Stimulated activated CD8-positive, alpha-beta memory T cell treated with anti-CD3 and anti-CD28 coated beads, Interleukin-7, amount 100 ng/mL, for 4 hours (primary cell): ENCODE results near the gene RLF.

Source experiments
- DNase-seq, 2 donors: peaks; one replicate each; pipeline ENCODE4 v3.0.0-alpha.2; 2020; ENCODE audit warnings: low read depth in 2 of 2

The RLF gene

DNA sequence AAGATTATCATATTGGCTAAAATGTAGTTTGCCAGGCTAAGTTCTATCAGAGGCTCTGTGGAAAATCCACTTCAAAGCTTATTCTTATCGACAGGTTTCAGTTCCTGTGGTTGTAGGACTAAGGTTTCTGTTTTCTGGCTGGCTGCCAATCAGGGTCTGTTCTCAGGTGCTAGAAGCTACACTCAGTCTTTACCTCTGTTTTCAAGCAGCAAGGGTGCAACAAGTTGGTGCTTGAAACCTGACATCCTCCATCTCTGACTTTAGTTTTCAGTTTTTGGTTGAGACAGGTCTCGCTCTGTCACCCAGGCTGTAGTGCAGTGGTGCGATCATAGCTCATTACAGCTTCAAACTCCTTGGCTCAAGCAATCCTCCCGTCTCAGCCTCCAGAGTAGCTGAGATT lies 71.3 kb downstream of the RLF start:
- DNase-seq, result peak in 1 of 2 donors; percentile 23

DNA sequence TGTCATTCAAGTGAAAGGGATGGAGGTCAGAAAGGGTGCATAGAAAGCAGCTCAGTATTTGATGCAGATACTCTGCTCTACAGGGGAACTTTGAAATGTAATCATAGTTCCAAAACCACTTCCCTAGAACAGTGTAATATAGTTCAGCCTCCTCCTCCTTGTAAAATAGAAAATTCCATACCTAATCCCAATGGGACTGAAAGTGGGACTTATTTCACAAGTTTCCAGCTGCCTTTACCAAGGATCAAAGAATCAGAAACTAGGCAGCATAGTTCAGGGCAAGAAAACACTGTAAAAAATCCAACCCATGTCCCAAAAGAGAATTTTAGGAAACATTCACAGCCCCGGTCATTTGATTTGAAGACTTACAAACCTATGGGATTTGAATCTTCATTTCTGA lies 78.4 kb downstream of the RLF start:
- no peak for DNase-seq

DNA sequence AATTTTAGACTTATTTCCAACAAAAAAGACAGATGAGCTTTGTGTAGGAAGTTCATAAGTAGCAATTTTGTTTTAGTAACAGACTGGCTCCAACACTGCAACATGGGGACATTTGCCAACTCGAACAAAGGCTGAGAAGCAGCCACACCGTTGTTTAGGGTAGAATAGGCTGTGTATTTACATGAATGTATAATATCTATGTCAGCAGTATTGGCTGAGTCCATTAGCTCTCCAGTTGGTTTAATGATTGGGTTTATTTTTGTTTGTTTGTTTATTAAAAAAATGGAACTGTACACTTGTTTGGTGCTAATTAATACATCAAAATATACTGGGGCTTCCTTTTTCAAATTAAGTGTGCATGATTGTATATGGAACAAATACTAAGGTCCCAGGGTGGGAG lies 79.2 kb downstream of the RLF start:
- no peak for DNase-seq

DNA sequence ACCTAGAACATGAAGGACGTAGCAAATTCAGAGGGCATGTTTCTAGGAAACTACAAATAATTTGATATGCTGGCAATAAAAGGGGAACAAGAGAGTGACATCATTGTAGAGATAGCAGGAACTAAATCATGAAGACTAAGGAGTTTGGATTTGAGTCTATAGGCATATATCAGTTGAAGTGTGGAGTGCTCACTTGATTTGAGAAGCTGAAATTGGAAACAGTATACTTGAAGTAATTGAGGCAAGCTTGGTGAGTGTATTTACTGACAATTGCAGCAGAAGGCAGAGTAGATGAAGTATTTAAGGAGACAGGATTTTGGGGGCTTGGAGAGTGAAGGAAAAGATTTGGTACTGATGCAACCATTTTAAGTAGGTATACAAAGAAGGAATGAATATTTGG lies 80.2 kb downstream of the RLF start:
- no peak for DNase-seq

DNA sequence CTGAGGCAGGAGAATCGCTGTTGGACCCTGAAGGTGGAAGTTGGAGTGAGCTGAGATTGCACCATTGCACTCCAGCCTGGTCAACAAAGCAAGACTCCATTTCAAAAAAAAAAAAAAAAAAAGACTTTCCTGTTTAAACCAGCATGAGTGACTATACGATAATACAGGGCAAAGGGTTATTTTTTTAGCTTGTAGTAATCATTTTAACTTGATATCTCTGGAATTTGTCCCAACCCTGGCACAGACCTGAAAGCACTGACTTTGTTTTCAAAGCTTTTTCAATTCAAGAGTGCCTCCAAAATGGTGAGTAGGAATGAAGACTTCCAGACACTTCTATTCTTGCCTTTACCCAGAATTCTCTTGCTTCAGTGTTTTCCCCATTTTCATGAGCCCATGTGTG lies 82.2 kb downstream of the RLF start:
- DNase-seq, result no peak

DNA sequence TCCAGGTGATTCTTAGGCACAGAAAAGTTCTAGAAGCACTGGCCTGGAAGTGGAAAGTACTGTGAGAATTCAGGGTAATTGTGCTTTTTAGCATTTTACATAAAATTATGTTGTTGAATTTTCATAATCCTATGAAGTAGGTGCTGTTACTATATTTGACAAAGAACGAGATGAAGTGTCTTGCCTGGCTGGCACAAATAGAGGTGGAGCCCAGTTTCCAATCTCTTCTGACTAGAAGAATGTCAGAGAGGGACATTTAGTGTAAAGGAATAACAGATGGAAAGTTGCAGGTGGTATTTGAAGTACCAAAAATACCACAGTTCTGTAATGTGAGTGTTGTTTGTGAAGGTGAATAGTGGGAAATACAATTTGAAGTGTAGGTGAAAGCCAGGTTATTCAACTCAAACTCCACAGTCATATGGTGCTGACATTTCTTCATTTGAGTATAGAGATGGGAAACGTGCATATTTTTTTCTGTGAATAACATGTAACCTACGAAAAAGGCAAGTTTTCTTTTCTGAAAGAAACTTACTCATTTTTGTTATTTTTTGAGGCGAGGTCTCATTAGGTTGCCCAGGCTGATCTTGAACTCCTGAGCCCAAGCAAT lies 83.1 kb downstream of the RLF start:
- DNase-seq, result no peak

DNA sequence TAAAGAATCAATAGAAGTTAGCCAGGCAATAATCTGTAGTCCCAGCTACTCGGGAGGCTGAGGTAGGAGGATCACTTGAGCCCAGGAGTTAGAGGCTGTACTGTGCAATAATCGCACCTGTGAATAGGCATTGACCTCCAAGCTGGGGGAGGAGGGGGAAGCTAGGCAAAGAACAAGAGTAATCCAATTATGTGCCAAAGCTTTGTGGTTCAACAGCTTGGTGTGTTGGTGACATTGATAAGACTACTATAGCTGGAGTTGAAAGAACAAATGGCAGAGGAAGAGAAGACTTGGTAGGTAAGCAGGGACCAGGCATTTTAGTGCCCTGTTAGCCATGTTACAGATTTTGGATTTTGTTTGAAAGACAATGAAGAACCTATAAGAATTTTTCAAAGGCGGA lies 84.5 kb downstream of the RLF start:
- DNase-seq, result no peak

DNA sequence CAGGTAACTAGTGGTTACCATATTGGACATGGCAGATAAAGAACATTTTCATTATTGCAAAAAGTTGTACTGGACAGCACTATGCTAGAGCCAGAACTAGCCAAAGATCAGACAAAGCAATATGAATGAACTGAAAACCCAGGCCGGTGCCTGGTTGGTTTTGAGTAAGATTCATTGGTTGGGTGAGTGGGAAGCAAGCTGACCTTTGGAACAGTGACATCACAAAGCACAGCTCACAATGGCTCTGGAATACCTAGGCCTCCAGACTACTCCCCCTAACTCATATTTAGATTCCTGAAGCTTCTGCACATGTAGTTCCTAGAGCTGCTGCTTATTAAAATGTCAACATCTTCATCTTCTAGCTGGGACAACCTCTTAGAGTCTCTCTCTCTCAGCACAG lies 86.5 kb downstream of the RLF start, which contains the start of gene TMCO2:
TMCO2 (plus strand) TSS at position 283 of the 400 bp plus-strand sequence; CDS start at position 340, 57 bp downstream.
- DNase-seq, result no peak

DNA sequence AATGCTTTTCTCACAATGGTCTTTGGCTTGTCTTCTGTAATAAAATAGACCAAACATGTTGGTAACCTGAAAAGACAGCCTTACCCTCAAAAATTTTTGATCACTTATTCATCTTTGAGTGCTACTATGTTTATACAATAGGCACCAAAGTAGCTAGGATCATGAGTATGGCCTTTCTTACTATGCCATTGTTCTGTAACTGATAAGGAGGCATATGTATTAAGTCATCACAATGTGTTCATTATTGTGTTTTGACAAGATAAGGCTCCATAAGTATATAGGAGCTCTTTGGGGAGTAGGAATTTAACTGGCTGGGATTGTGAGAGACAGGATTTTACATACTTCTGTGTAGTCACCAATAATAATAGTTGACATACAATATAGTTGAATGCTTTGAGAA lies 87.2 kb downstream of the RLF start:
- DNase-seq, result no peak

DNA sequence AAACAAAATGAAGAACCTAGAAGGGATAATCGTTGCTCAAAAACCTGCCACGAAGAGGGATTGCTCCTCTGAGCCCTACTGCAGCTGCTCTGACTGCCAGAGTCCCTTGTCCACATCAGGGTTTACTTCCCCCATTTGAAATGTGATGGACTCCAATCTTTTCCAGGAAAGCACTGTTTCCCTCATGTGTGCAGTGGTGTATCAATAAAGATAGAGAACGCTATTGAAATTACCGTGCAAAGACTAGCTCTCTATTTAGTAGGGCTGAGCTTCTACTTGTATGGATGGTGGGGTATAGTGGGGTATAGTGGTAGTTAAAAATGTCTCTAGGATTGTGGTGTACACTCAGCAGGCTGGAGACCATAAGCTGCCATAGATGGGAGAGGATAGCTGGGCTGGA lies 90.3 kb downstream of the RLF start:
- no peak for DNase-seq

DNA sequence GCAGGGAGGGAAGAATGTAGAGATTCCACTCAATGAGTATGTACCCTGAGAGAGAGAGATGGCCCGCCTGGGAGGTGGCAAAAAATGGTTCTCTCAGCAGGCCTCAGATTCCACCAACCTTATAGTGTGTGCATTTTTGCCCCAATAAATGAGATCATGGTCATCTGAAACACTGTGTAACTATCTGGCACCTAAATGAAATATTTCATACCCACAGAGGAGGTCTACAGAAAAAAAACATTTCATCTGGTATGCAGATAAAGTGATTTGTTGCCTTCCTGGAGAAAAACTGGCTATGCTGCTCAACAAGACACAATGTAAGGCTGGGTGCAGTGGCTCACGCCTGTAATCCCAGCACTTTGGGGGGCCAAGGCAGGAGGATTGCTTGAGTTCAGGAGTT lies 91.4 kb downstream of the RLF start:
- DNase-seq, result no peak

DNA sequence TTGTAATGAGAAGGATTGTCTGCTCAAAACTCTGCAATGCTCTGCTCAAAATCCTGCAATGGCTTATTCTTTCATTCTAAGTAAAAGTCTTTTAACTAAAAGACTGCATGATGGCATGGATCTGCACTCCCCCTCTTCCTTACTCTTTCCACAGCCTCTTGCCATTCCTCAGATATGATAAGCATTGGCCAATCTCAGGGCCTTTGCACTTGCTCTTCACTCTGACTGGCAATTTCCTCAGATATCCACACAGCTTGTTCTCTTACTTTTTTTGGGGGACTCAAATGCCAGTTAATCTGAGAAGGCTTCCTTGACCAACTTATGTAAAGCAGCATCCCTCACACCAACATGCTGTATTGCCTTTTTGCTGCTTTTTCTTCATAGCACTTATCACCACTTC lies 94.0 kb downstream of the RLF start:
- DNase-seq, result no peak

DNA sequence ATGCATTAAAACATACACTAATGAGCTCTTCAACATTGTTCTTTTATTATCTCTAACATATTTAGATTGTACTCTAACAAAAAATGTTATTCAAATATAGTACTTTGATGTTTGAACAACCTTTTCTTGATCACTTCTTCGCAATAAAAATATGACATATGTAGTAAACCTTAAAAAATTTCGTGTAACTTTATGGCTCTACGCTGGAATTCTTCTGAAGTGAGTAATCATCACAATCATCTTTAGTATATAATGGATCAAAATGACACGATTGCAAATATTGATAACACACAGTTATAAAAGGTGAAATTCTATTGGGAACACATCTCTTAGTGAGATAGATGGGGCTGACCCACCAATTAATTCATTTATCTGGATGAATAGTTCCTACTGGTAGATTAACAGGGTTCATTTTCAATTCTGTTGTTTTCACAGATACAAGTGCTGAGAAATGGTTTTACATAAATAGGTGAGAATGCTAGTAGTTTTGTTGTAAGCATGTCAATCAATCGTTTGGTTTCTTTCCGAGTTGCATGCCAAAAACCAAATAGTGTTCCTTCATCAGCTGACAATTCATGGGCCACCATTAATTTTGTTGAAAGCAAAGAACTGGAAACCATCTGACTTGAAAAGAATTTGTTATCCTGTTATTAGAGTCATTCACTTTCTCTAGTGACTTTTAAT lies 95.4 kb downstream of the RLF start:
- DNase-seq, result no peak

DNA sequence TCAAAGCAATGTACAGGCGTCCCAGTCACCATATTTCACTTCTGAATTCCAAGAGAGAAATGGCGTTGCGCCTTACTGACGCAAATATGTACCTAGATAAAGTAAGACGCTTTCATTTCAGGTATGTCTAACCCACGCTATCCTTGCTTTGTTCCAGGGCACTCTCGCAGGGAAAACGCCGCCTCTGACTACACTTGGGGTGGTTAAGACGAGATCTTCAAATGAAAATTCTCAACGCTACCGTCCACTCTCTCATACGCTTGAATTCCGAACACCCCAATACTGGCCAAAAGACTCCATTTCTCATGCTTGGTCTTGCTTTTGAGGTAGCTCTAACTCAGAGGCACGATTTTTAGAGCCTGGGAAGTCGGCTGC lies 96.1 kb downstream of the RLF start:
- no peak for DNase-seq

DNA sequence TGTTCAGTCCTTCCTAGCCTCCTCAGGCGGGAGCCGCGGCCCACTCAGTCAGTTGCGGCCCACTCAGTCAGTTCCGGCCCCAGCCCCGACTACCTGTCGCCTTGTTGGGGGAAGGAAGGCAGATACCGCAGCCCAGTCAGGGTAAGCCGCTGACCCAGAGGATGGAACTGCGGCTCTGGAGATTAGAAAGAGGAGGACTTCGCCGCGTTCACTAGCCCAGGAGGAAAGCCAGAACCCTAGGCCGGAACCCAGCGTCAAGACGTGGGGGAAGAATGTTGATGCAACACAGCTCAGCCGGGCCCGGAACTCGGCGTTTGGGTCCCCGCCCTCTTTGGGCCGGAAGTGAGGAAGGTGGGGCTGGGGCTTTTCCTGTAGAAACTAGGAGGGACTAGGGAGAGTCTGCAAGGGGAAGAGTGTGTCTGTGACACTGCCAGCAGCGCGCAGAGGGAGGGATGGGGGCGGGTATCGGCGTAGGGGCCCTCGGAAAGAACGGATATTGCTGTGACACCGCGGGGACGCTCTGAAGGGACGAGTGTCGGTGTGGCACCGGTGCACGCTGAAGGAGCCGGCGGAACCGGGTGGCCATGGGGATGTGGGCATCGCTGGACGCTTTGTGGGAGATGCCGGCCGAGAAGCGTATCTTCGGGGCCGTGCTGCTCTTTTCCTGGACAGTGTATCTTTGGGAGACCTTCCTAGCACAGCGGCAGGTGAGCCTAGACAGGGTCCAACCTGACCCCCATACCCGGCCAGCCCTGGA lies 96.7 kb downstream of the RLF start, which contains the start of gene ZMPSTE24:
ZMPSTE24 (plus strand) TSS at position 549 of the 757 bp plus-strand sequence; CDS start at position 585, 36 bp downstream.
- DNase-seq, result peak; percentile 94 to 97

DNA sequence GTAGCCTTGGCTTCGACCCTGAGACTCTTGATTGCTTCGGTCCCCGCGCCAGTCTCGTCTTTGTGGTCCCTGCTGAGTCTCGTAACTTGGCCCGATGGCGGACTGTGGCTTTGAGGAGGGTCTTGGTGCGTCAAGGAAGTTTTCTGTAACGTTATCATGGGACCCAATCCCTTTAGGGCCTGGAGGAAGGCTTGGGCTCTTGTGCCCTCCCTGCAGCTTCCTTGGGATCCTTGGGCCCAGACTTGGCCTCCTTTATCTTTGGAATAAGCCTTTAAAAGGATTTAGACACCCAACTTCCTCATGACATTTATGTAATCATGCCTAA lies 97.2 kb downstream of the RLF start:
- DNase-seq, result no peak

DNA sequence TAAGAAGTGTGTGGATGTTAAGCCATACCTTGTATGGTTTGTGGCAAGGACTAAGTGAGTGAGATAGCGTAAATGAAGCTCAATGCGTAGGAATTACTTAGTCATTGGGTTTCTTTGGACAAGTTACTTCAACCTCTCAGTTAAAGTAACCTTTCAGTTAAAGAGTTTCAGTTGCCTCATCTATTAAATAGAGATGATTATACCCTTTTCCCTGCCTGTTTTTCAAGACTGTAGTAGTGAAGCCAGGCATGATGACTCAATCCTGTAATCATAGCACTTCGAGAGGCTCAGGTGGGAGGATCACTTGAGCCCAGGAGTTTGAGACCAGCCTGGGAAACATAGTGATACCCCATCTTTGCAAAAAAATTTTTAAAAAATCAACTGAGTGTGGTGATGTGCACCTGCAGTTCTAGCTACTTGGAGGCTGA lies 103.2 kb downstream of the RLF start:
- no peak for DNase-seq

DNA sequence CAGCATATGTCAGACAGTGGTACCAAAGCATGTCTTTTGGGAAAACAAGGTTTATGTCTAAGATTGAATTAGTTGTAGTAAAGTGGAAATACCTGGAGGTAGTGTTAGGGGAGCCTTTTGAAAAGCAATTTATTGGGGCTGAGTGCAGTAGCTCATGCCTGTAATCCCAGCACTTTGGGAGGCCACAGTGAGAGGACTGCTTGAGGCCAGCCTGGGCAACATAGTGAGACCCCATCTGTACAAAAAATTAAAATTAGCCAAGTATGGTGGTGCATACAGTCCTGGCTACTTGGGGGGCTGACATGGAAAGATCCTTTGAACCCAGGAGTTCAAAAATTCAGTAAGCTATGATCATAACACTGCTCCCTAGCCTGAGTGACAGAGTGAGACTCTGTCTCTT lies 104.1 kb downstream of the RLF start:
- DNase-seq, result no peak

DNA sequence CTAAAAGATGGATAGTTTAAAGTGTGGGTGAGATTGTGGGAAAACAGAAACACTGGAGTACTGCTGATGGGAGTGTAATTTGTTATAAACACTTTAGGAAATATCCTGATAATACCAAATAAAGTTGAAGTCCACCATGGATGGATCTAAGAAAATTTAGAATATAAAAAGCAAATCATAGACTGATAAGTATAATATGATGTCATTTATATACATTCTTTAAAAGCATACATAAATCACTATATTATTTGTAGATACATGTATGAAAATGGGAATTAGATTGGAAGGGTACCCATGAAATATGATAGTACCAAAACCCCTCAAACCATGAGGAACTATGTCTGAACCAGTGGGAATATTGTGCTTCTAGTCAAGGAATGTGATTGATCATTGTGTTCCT lies 104.7 kb downstream of the RLF start:
- DNase-seq, result no peak

DNA sequence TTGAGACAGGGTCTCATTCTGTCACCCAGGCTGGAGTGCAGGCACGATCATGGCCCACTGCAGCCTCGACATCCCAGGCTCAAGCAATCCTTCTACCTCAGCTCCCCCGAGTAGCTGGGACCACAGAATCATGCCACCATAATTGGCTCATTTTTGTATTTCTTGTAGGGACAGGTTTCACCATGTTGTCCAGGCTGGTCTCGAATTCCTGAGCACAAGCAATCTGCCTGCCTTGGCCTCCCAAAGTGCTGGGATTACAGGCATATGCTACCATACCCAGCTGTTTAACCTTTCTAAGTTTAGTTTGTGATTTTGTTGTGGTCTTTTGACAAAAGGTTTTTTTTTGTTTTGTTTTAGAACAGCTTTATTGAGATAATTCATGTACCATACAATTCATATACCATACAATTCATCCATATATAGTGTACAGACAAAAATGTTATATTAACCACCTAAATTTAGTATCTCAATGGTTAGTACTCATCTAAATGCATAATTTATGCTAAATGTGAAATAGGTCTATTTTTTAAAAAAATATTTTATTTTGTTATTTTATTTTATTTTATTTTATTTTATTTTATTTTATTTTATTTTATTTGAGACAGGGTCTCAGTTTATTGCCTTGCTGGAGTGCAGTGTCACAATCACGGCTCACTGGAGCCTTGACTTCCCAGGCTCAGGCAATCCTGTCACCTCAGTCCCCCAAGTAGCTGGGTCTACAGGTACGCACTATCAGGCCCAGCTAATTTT lies 105.8 kb downstream of the RLF start:
- DNase-seq, result no peak

DNA sequence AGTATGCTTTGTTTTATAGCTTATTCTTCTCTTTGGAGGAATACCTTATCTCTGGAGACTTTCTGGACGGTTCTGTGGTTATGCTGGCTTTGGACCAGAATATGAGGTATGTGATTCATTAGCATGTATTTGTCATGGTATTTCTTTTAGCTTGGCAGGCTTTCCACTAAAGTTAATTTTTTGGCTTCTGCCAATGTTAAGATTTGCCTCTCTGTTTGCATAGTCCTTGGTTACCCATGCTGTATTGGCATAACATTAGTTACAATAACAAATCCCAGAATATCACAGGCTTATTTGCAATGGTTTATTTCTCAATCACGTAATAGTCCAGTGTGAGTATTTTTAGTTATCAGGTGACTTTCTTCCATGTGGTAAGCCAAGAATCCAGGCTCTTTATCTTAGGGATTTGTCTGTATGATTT lies 106.6 kb downstream of the RLF start:
- DNase-seq, result no peak

DNA sequence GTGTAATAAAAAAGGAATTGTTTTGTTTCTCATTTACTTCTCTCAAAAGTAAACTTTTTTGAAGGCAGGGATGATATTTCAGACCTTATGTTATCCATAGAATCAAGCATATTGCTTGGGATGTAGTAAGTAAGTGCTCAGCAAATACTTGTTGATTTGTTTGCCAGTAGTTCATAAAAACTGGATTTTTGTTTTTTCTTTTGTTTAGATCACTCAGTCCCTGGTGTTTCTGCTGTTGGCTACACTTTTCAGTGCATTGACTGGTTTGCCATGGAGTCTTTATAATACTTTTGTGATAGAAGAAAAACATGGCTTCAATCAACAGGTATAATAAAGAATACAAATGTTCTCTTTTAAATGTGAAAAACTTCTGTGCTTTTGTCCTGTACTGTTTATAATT lies 107.0 kb downstream of the RLF start:
- no peak for DNase-seq
